Raji (cell line): ENCODE data around the gene CHD3.

ENCODE experiments used
- POLR2A ChIP-seq: IDR thresholded peaks from 2 replicates; pipeline ENCODE4 v1.6.1; 2011; ENCODE audit warnings: low read depth, low read length, control low read depth; ENCODE audit not compliant: insufficient read depth

CHD3 gene

GRCh38 chr17:7846765-7847661 lies 41.6 kb upstream of the CHD3 start:
- TF ChIP-seq POLR2A, result no peak

- no peak for TF ChIP-seq POLR2A
These were observed 40.4 kb upstream of the CHD3 start for GRCh38 chr17:7848131-7848579.

GRCh38 chr17:7848739-7849129 lies 39.9 kb upstream of the CHD3 start:
- no peak for TF ChIP-seq POLR2A

GRCh38 chr17:7849130-7849750 lies 39.3 kb upstream of the CHD3 start:
- no peak for TF ChIP-seq POLR2A

GRCh38 chr17:7849751-7850504 lies 38.7 kb upstream of the CHD3 start:
- TF ChIP-seq POLR2A, result no peak

GRCh38 chr17:7850701-7851437 lies 37.7 kb upstream of the CHD3 start:
- TF ChIP-seq POLR2A, result no peak

- TF ChIP-seq POLR2A, result peak; percentile 85
These were observed 36.9 kb upstream of the CHD3 start for GRCh38 chr17:7851438-7852261.

GRCh38 chr17:7852262-7852670 lies 36.3 kb upstream of the CHD3 start:
- no peak for TF ChIP-seq POLR2A

GRCh38 chr17:7852919-7853690 lies 35.5 kb upstream of the CHD3 start:
- TF ChIP-seq POLR2A, result no peak

- TF ChIP-seq POLR2A, result no peak
These were observed 34.9 kb upstream of the CHD3 start for GRCh38 chr17:7853691-7854038.

GRCh38 chr17:7854078-7854777 lies 34.4 kb upstream of the CHD3 start:
- TF ChIP-seq POLR2A, result no peak

- peak; percentile 13; the same call in 1 of the 2 replicates for TF ChIP-seq POLR2A
These were observed 33.5 kb upstream of the CHD3 start, which contains the start of gene TMEM88 for GRCh38 chr17:7854851-7855659. TMEM88 (plus strand) TSS chr17:7855066; CDS start chr17:7855075, 9 bp downstream.

GRCh38 chr17:7855660-7856010 lies 33.0 kb upstream of the CHD3 start:
- no peak; the same call in 1 of the 2 replicates for TF ChIP-seq POLR2A
